D721Med (cell line): ENCODE data around the gene HMG20A.

Source experiments
- DNase-seq: peaks from one replicate; pipeline ENCODE4 v3.0.0; 2011; ENCODE audit warnings: low spot score; ENCODE audit not compliant: insufficient read length
- FAIRE-seq: peaks from 2 replicates; lab custom pipeline; 2011; peaks lifted over from hg19 to GRCh38; lab: Jason Lieb, UNC
- CTCF ChIP-seq: IDR thresholded peaks from 2 replicates; pipeline ENCODE4 v1.5.1; 2012; ENCODE audit warnings: mild to moderate bottlenecking, control low read depth; ENCODE audit not compliant: insufficient read depth; ENCODE audit errors: missing control alignments

HMG20A gene

GRCh38 chr15:77384589-77385359 lies 35.9 kb upstream of the HMG20A start:
- FAIRE-seq: no peak
- TF ChIP-seq CTCF: no peak
- DNase-seq: no peak

DNA sequence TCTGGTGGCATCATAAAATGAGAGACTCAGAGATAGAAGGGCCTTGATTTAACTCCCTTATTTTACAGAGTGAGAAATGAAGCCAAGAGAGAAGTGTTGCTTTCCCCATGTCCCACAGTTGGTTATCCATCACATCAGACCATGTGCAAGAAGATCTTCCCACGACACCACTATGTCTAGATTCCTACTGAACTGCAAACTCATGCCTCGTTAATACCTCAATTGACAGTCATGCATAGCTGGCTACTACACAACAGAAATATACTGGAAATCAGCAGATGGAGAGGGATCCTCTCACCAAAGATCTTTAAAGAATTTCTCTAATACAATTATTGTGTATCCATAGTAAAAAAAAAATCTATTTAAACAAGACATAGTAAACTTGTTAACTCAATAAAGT lies 34.1 kb upstream of the HMG20A start:
- no peak for FAIRE-seq
- no peak for TF ChIP-seq CTCF
- DNase-seq: no peak

DNA sequence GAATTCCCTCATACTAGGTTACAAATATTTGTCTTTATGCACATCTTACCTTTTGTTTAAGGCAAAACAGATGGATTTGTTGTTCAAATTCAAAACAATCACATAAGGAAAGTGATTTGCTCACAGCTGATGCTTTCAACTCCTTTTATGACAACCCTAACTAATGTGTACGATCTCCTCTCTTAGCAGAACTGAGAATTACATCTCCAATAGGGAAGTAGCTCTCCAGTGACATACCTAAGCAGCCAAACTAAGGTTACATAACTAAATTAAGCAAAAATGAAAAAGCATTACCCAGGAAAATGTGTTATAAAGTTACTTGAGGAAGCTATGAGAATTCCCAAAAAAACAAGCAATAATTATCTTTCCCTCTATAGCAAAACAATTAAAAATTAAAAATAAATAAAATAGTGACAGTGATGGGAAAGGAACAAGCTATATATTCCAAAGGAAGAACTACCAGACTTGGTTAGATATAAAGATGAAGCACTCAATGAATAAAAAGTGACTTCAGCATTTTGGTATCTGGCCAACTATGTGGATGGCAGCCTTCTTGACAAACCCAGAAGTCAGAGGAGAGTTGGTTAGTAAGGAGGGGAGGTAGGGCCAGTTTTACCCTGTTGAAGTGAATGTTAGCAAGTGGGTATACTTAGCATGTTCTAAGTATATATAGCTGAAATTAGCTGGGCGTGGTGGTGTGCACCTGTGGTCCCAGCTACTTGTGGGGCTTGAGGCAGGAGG lies 33.2 kb upstream of the HMG20A start:
- FAIRE-seq: no peak
- DNase-seq: no peak

GRCh38 chr15:77391372-77391951 lies 29.2 kb upstream of the HMG20A start:
- TF ChIP-seq CTCF: no peak
- DNase-seq (no peak), FAIRE-seq (no peak)

More for the DNA sequence above, 33.2 kb upstream of the HMG20A start:
- no peak for TF ChIP-seq CTCF

DNA sequence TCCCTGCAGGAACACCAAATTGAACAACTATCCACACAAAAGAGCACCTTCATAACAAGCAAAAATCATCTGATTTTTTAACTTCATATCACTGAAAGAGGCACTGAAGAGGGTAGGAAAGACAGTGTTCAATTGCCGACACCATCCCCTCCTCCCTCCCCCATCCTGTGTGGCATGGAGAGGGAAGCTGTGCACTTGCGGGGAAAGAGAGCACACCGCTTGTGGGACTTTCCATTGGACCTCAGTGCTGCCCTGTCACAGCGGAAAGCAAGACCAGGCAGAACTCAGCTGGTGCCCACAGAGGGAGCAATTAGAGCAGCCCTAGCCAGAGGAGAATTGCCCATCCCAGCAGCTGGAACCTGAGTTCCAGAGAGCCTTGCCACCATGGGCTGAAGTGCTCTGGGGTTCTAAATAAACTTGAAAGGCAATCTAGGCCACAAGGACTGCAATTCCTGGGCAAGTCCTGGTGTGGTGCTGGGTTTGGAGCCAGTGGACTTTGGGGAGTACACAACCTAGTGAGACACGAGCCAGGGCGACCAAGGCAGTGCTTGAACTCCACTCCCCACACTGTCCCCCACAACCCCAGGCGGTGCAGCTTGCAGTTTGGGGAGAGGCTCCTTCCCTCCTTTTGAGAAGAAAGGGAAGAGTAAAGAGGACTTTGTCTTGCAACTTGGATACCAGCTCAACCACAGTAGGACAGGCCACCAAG lies 27.8 kb upstream of the HMG20A start:
- TF ChIP-seq CTCF: no peak
- no peak for FAIRE-seq
- DNase-seq: no peak

DNA sequence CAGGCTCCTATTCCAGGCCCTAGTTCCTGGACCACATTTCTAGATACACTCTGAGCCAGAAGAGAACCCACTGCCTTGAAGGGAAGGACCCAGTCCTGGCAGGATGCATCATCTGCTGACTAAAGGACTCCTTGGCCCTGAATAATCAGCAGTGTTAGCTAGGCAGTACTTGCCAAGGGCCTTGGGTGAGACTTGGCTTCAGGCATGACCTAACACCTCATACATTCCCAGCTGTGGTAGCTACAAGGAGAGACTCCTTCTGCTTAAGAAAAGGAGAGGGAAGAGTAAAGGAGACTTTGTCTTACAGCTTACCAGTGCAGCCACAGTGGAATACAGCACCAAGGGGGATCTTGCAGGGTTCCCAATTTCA lies 27.2 kb upstream of the HMG20A start:
- no peak for FAIRE-seq

More for the DNA sequence above, 27.2 kb upstream of the HMG20A start:
- DNase-seq: no peak
- no peak for TF ChIP-seq CTCF
